Right atrium auricular region (tissue), 2 donors: ENCODE data around the gene TRPC4. TPM values are rescaled to one million over a fixed set of nuclear protein-coding genes. Genes with fewer than 3 reads are reported as not detected.

Experiments used
- DNase-seq: peaks from one replicate; pipeline ENCODE4 v3.0.0-alpha.2; 2019; ENCODE audit warnings: low spot score
- H3K27ac ChIP-seq, 2 donors: fragments of 200-600 bp; sonication (generic); 1 replicate in 1 of 2; 2 replicates in 1 of 2; pipeline ENCODE4 v1.5.1; 2016 to 2019
- H3K27me3 ChIP-seq, 2 donors: fragments of 200-600 bp; sonication (generic); one replicate each; pipeline versions ENCODE4 v1.5.1 to v1.6.0; 2017 to 2019
- H3K36me3 ChIP-seq: fragments of 200-600 bp; sonication (generic); one replicate; pipeline ENCODE4 v1.5.1; 2016
- H3K4me1 ChIP-seq, 2 donors: fragments of 200-600 bp; sonication (generic); one replicate each; pipeline versions ENCODE4 v1.5.1 to v1.6.0; 2017 to 2019
- H3K4me3 ChIP-seq, 2 donors: fragments of 200-600 bp; sonication (generic); 1 replicate in 1 of 2; 2 replicates in 1 of 2; pipeline ENCODE4 v1.5.1; 2017 to 2019; ENCODE audit warnings: mild to moderate bottlenecking in 1 of 2, moderate library complexity in 1 of 2
- H3K9me3 ChIP-seq, 2 donors: fragments of 200-600 bp; sonication (generic); one replicate each; pipeline ENCODE4 v1.5.1; 2019
- total RNA-seq, 2 donors: library from RNA; depleted of rRNA; stranded (reverse); fragments of >200 nt; gene quantifications; one replicate each; pipeline ENCODE4 v1.1.0, GENCODE V29; 2016
- TF ChIP-seq, protein P1 (sequence below), 2 donors: fragments of 200-600 bp; sonication (generic); IDR thresholded peaks; one replicate each; pipeline ENCODE4 v1.5.1; 2019; ENCODE audit warnings: antibody characterized with exemption in 2 of 2

The TRPC4 gene
- total RNA-seq, 2 donors from 2014 or later: 0.48 to 1.7 TPM

DNA sequence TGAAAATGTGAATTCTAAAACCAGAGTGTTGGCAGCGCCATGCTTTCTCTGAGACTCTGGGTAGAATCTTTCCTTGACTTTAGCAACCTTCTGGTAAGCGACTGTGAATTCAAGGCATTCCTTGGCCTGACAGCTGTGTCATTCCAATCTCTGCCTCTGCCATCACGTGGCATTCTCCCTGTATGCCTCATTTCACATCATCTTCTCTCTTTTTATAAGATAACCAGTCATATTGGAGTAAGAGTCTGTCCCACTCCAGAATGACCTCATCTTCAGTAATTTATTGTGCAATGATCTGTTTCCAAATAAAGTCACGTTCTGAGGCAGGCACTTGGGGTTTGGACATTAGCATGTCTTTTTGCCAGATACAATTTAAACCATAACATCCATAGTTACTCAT, 167.6 kb downstream of the TRPC4 start:
- Histone ChIP-seq H3K36me3 (no peaks in the 10 kb centered on the region), H3K9me3 (no peaks in the 10 kb centered on the region), H3K27me3 (no peaks in the 10 kb centered on the region), H3K27ac (peak overlapping the region in 1 of 2 donors; percentile 41), H3K4me1 (no peaks in the 10 kb centered on the region), H3K4me3 (no peak overlapping the region)
- TF ChIP-seq, protein P1, sequence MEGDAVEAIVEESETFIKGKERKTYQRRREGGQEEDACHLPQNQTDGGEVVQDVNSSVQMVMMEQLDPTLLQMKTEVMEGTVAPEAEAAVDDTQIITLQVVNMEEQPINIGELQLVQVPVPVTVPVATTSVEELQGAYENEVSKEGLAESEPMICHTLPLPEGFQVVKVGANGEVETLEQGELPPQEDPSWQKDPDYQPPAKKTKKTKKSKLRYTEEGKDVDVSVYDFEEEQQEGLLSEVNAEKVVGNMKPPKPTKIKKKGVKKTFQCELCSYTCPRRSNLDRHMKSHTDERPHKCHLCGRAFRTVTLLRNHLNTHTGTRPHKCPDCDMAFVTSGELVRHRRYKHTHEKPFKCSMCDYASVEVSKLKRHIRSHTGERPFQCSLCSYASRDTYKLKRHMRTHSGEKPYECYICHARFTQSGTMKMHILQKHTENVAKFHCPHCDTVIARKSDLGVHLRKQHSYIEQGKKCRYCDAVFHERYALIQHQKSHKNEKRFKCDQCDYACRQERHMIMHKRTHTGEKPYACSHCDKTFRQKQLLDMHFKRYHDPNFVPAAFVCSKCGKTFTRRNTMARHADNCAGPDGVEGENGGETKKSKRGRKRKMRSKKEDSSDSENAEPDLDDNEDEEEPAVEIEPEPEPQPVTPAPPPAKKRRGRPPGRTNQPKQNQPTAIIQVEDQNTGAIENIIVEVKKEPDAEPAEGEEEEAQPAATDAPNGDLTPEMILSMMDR (IDR thresholded peaks at IDR 0.05): no peak
- DNase-seq: no peak

- TF ChIP-seq, protein P1 (IDR thresholded peaks at IDR 0.05): no peak
- Histone ChIP-seq H3K27me3 (no peaks in the 10 kb centered on the region), H3K27ac (peak overlapping the region in 1 of 2 donors; percentile 41), H3K4me1 (no peaks in the 10 kb centered on the region), H3K4me3 (no peak overlapping the region), H3K36me3 (no peaks in the 10 kb centered on the region), H3K9me3 (no peaks in the 10 kb centered on the region)
- DNase-seq: no peak
Observed at GRCh38 chr13:37701306-37701705, 168.3 kb downstream of the TRPC4 start.

DNA sequence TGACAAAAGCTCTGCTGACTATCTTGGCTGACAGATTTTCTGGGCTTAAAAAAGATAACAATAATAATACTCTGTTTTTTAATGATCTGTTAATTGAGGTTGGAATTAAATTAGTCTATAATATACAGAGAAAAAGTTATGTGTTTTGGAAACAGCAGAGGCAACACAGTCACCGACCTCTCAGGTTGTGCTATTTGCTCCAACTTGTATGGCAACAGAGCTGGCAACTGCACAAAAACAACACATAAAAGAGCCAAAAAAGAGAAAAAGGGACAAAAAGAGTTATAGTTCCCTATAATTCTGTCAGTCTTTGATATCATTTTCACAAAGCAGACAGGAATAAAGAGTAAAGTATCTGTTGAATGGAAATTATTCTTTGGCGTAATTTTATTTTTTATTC, 168.7 kb downstream of the TRPC4 start:
- no peak for DNase-seq
- H3K27me3 ChIP-seq: no peaks in the 10 kb centered on the region
- H3K4me3 ChIP-seq: no peak overlapping the region
- H3K9me3 ChIP-seq: no peaks in the 10 kb centered on the region
- peak overlapping the region in 1 of 2 donors; percentile 41 for H3K27ac ChIP-seq
- TF ChIP-seq, protein P1 (IDR thresholded peaks at IDR 0.05): no peak
- H3K36me3 ChIP-seq: no peaks in the 10 kb centered on the region
- no peaks in the 10 kb centered on the region for H3K4me1 ChIP-seq

- no peak overlapping the region for H3K4me3 ChIP-seq
- TF ChIP-seq, protein P1 (IDR thresholded peaks at IDR 0.05): no peak
Observed at GRCh38 chr13:37695200-37695599, 174.4 kb downstream of the TRPC4 start.

DNA sequence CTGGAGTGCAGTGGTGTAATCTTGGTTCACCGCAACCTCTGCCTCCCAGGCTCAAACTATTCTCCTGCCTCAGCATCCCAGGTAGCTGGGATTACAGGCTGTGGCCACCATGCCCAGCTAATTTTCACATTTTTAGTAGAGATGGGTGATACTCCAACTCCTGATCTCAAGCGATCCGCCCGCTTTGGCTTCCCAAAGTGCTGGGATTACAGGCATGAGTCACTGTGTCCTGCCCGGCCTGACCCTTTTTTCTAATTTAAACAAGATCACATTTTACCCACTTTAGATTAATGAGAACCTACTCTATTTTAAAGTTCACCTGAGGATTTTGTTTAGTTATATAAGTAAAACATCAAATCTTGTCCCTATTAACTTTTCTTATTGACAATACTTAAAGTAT, 179.2 kb downstream of the TRPC4 start:
- H3K9me3 ChIP-seq: no peaks in the 10 kb centered on the region
- DNase-seq: no peak
- H3K36me3 ChIP-seq: no peaks in the 10 kb centered on the region
- no peaks in the 10 kb centered on the region for H3K4me1 ChIP-seq
- TF ChIP-seq, protein P1 (IDR thresholded peaks at IDR 0.05): no peak
- no peaks in the 10 kb centered on the region for H3K27me3 ChIP-seq
- H3K4me3 ChIP-seq: no peak overlapping the region
- no peak overlapping the region for H3K27ac ChIP-seq

More at GRCh38 chr13:37695200-37695599, 174.4 kb downstream of the TRPC4 start:
- no peaks in the 10 kb centered on the region for H3K27me3 ChIP-seq
- DNase-seq: no peak
- H3K36me3 ChIP-seq: no peaks in the 10 kb centered on the region
- H3K27ac ChIP-seq: no peak overlapping the region
- H3K4me1 ChIP-seq: no peaks in the 10 kb centered on the region
- H3K9me3 ChIP-seq: no peaks in the 10 kb centered on the region

- Histone ChIP-seq H3K4me3 (no peak overlapping the region), H3K27me3 (no peaks in the 10 kb centered on the region), H3K36me3 (no peaks in the 10 kb centered on the region), H3K4me1 (no peaks in the 10 kb centered on the region), H3K9me3 (no peaks in the 10 kb centered on the region), H3K27ac (no peak overlapping the region)
- TF ChIP-seq, protein P1 (IDR thresholded peaks at IDR 0.05): no peak
- DNase-seq: no peak
Observed at GRCh38 chr13:37686501-37686900, 183.1 kb downstream of the TRPC4 start.
